SU-DHL-6 (cell line): ENCODE results near the gene CDKAL1.

ENCODE experiments used
- H2AFZ ChIP-seq: fragments of 200-600 bp; sonication (generic); 2 replicates; pipeline ENCODE4 v1.6.1; 2014; ENCODE audit warnings: low read depth, mild to moderate bottlenecking, moderate library complexity, mixed read lengths, antibody characterized with exemption, low read length; ENCODE audit not compliant: severe bottlenecking
- H3F3A ChIP-seq: fragments of 200-600 bp; shearing (Covaris generic); 2 replicates; pipeline ENCODE4 v1.6.0; 2016; ENCODE audit warnings: antibody characterized with exemption, mild to moderate bottlenecking; ENCODE audit not compliant: insufficient read depth
- H3K27ac ChIP-seq: fragments of 200-600 bp; sonication (generic); 2 replicates; pipeline ENCODE4 v1.5.1; 2016; ENCODE audit warnings: low read depth, mild to moderate bottlenecking, low read length, moderate library complexity, mixed read lengths
- H3K27me3 ChIP-seq: fragments of 200-600 bp; sonication (generic), shearing (Covaris generic); 2 replicates; pipeline ENCODE4 v1.6.0; 2014; ENCODE audit warnings: mild to moderate bottlenecking, low read length
- H3K36me3 ChIP-seq: fragments of 200-600 bp; sonication (generic); 2 replicates; pipeline ENCODE4 v1.6.1; 2014; ENCODE audit warnings: mild to moderate bottlenecking, low read length, mixed read lengths
- H3K4me2 ChIP-seq: fragments of 300-600, 200-600 bp; shearing (Covaris generic), sonication (generic); 2 replicates; pipeline ENCODE4 v1.6.0; 2014; ENCODE audit warnings: low read length, low read depth, mild to moderate bottlenecking; ENCODE audit not compliant: poor library complexity, severe bottlenecking
- H3K4me3 ChIP-seq: fragments of 200-600 bp; sonication (generic); 2 replicates; pipeline ENCODE4 v1.5.1; 2014; ENCODE audit warnings: antibody characterized with exemption, low read length, mild to moderate bottlenecking, mixed read lengths; ENCODE audit not compliant: insufficient read depth, poor library complexity, severe bottlenecking
- H3K79me2 ChIP-seq: fragments of 200-600 bp; sonication (generic); 2 replicates; pipeline ENCODE4 v1.6.1; 2014; ENCODE audit warnings: mild to moderate bottlenecking, low read length, moderate library complexity; ENCODE audit not compliant: insufficient read depth
- H3K9ac ChIP-seq: fragments of 200-600 bp; sonication (generic); 2 replicates; pipeline ENCODE4 v1.7.0; 2014; ENCODE audit warnings: mild to moderate bottlenecking, low read length
- H3K9me2 ChIP-seq: fragments of 200-600 bp; sonication (generic); replicated peaks from 2 replicates; pipeline ENCODE4 v1.6.1; 2014; ENCODE audit warnings: low read length; ENCODE audit not compliant: insufficient read depth
- H3K9me3 ChIP-seq: fragments of 200-600 bp; sonication (generic); 2 replicates; pipeline ENCODE4 v1.6.1; 2014; ENCODE audit warnings: low read length, mixed read lengths; ENCODE audit not compliant: insufficient read depth
- H4K20me1 ChIP-seq: fragments of 200-600 bp; sonication (generic); 2 replicates; pipeline ENCODE4 v1.6.1; 2014; ENCODE audit warnings: low read depth, mild to moderate bottlenecking, antibody characterized with exemption, low read length, moderate library complexity, mixed read lengths
- CTCF ChIP-seq: fragments of 200-600 bp; sonication (generic); IDR thresholded peaks from one replicate; pipeline ENCODE4 v1.5.1; 2017; ENCODE audit warnings: antibody characterized with exemption, mild to moderate bottlenecking, low read length, moderate library complexity; ENCODE audit not compliant: insufficient read depth, poor library complexity, severe bottlenecking
- EZH2phosphoT487 ChIP-seq: fragments of 200-600 bp; sonication (generic), shearing (Covaris generic); conservative IDR thresholded peaks from 2 replicates; pipeline ENCODE4 v1.6.1; 2018; ENCODE audit warnings: mild to moderate bottlenecking, antibody characterized with exemption, low read length, moderate library complexity, mixed read lengths

Gene CDKAL1

GRCh38 chr6:20665290-20665689 is 131.0 kb downstream of the CDKAL1 start:
- H3K9me2 ChIP-seq, result no peaks in the 10 kb centered on the region
- H3K9me3 ChIP-seq, result no peaks in the 10 kb centered on the region
- H2AFZ ChIP-seq, result no peak overlapping the region

GRCh38 chr6:20669571-20670314 is 135.5 kb downstream of the CDKAL1 start:
- Histone ChIP-seq H3K36me3 (no peaks in the 10 kb centered on the region; the same call in 1 of the 2 replicates), H3F3A (no peaks in the 10 kb centered on the region), H3K4me3 (no peak overlapping the region), H3K9me3 (no peaks in the 10 kb centered on the region), H4K20me1 (no peaks in the 10 kb centered on the region), H3K27ac (no peak overlapping the region), H3K4me2 (no peak overlapping the region), H3K79me2 (0 out of 2 replicates have a peak, but pooled peaks cover 10% of the 10 kb centered on the region), H3K9me2 (no peaks in the 10 kb centered on the region), H2AFZ (no peak overlapping the region), H3K9ac (no peak overlapping the region), H3K27me3 (no peaks in the 10 kb centered on the region)
- TF ChIP-seq EZH2phosphoT487 (no peak), CTCF (no peak)

More at GRCh38 chr6:20665290-20665689, 131.0 kb downstream of the CDKAL1 start:
- no peaks in the 10 kb centered on the region for H3F3A ChIP-seq
- H3K79me2 ChIP-seq, result peaks cover 15% of the 10 kb centered on the region; the same call in 1 of the 2 replicates
- H3K4me3 ChIP-seq, result no peak overlapping the region
- H3K27me3 ChIP-seq, result no peaks in the 10 kb centered on the region
- peaks cover 8% of the 10 kb centered on the region; the same call in 1 of the 2 replicates for H4K20me1 ChIP-seq
- H3K36me3 ChIP-seq, result no peaks in the 10 kb centered on the region
- H3K9ac ChIP-seq, result no peak overlapping the region
- H3K4me2 ChIP-seq, result no peak overlapping the region
- no peak for TF ChIP-seq CTCF
- no peak for TF ChIP-seq EZH2phosphoT487
- H3K27ac ChIP-seq, result no peak overlapping the region

GRCh38 chr6:20670750-20671149 is 136.5 kb downstream of the CDKAL1 start:
- no peaks in the 10 kb centered on the region for H3K27me3 ChIP-seq
- TF ChIP-seq CTCF, result no peak
- no peak for TF ChIP-seq EZH2phosphoT487
- 0 out of 2 replicates have a peak, but pooled peaks cover 10% of the 10 kb centered on the region for H3K79me2 ChIP-seq
- no peak overlapping the region for H3K9ac ChIP-seq
- no peaks in the 10 kb centered on the region; the same call in 1 of the 2 replicates for H3K36me3 ChIP-seq
- no peak overlapping the region for H2AFZ ChIP-seq
- H3K4me2 ChIP-seq, result no peak overlapping the region
- H3K27ac ChIP-seq, result no peak overlapping the region
- no peaks in the 10 kb centered on the region for H3K9me2 ChIP-seq
- H4K20me1 ChIP-seq, result no peaks in the 10 kb centered on the region
- no peaks in the 10 kb centered on the region for H3F3A ChIP-seq
- no peak overlapping the region for H3K4me3 ChIP-seq
- no peaks in the 10 kb centered on the region for H3K9me3 ChIP-seq
